Measurements from ENCODE around the gene MED27. TPM values are rescaled to one million over a fixed set of nuclear protein-coding genes. Genes with fewer than 3 reads are reported as not detected.

MED27 gene
- total and polyA plus RNA-seq, 9 of the 15 experiments (the other 6 are each of a cell fraction or from before 2014, with no cell fraction given) = 24.4 to 91.0 (median 36.1) TPM

DNA sequence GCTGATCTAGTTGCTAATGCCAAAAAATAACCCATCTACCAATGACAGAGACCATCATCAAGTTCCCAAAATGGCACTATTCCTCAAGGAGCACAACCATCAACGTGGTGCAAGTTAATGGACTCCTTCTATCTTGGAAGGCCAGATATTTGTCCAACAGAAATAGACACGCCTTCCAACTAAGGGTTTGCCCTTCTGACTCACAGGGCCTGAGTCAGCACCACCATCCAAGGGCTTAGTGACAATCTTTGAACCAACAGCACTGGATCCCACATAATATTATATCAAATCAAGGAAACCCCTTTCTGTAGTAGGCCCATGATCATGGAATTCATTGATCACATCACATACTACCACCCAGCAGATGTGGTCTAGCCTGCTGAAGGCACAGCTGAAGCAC lies 84.3 kb downstream of the MED27 start (continued):
- no peak for TF ChIP-seq EZH2 (IDR thresholded peaks at IDR 0.05; ENCODE audit: borderline replicate concordance, low read depth, low read length)
- TF ChIP-seq FOXM1 (IDR thresholded peaks at IDR 0.05; ENCODE audit: low read depth) = no peak
- no peak for TF ChIP-seq FOXM1 (CRISPR knock-in tag; IDR thresholded peaks at IDR 0.05; ENCODE audit: low read depth)
- TF ChIP-seq MLLT1 (IDR thresholded peaks at IDR 0.05) = no peak
- TF ChIP-seq, protein P1, sequence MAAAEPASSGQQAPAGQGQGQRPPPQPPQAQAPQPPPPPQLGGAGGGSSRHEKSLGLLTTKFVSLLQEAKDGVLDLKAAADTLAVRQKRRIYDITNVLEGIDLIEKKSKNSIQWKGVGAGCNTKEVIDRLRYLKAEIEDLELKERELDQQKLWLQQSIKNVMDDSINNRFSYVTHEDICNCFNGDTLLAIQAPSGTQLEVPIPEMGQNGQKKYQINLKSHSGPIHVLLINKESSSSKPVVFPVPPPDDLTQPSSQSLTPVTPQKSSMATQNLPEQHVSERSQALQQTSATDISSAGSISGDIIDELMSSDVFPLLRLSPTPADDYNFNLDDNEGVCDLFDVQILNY (CRISPR knock-in tag; IDR thresholded peaks at IDR 0.05) = no peak
- TF ChIP-seq NONO (IDR thresholded peaks at IDR 0.05; ENCODE audit: low read depth in 2 of 2, low read length in 1 of 2) = no peak
- TF ChIP-seq, protein P2, sequence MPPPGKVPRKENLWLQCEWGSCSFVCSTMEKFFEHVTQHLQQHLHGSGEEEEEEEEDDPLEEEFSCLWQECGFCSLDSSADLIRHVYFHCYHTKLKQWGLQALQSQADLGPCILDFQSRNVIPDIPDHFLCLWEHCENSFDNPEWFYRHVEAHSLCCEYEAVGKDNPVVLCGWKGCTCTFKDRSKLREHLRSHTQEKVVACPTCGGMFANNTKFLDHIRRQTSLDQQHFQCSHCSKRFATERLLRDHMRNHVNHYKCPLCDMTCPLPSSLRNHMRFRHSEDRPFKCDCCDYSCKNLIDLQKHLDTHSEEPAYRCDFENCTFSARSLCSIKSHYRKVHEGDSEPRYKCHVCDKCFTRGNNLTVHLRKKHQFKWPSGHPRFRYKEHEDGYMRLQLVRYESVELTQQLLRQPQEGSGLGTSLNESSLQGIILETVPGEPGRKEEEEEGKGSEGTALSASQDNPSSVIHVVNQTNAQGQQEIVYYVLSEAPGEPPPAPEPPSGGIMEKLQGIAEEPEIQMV (tag; conservative IDR thresholded peaks at IDR 0.05; ENCODE audit: low read depth) = no peak
- no peak for TF ChIP-seq ZNF766 (CRISPR knock-in tag; conservative IDR thresholded peaks at IDR 0.05)
- no peak for TF ChIP-seq LARP7 (IDR thresholded peaks at IDR 0.05)
- no peak for TF ChIP-seq ATF6 (CRISPR knock-in tag; IDR thresholded peaks at IDR 0.05)
- no peak for TF ChIP-seq PCBP2 (IDR thresholded peaks at IDR 0.05; ENCODE audit: low read depth, low read length, poor library complexity, severe bottlenecking)
- no peak for TF ChIP-seq ZNF232 (CRISPR knock-in tag; IDR thresholded peaks at IDR 0.05)
- TF ChIP-seq EHMT2 (IDR thresholded peaks at IDR 0.05) = peak; percentile 86
- TF ChIP-seq ZKSCAN8 (CRISPR knock-in tag; IDR thresholded peaks at IDR 0.05) = no peak

All from K562 (cell line).